ENCODE data around the gene DEDD. TPM values are rescaled to one million over a fixed set of nuclear protein-coding genes. Genes with fewer than 3 reads are reported as not detected.

The DEDD gene
- total RNA-seq, 1 donor from 2014 or later = 46.9 TPM

GRCh38 chr1:161177112-161177935 lies 44.9 kb upstream of the DEDD start, which contains the start of gene B4GALT3:
TSS of gene B4GALT3 (minus strand) at chr1:161177507. CDS start at chr1:161176060, 1,447 bp downstream.
- peak; percentile 94 for DNase-seq (ENCODE audit: low spot score, unreplicated experiment)
- peak; percentile 30 for TF ChIP-seq CTCF (IDR thresholded peaks at IDR 0.05; ENCODE audit: unreplicated experiment)
- peaks cover 13% of the 10 kb centered on the region for H3K36me3 Mint-ChIP-seq (ENCODE audit: insufficient read depth)
- H3K27ac Mint-ChIP-seq = peak within 1 kb of the TSS; percentile 98
- H3K4me1 Mint-ChIP-seq (ENCODE audit: low read depth) = peaks cover 17% of the 10 kb centered on the region
- H3K27me3 Mint-ChIP-seq = no peaks in the 10 kb centered on the region
- H3K4me3 Mint-ChIP-seq (ENCODE audit: low read depth) = peak within 1 kb of the TSS; percentile 97
- no peaks in the 10 kb centered on the region for H3K9me3 Mint-ChIP-seq (ENCODE audit: low read depth)

GRCh38 chr1:161176468-161177111 lies 44.1 kb upstream of the DEDD start:
- TF ChIP-seq CTCF (IDR thresholded peaks at IDR 0.05; ENCODE audit: unreplicated experiment) = no peak
- H3K4me3 Mint-ChIP-seq (ENCODE audit: low read depth) = peak overlapping the region; percentile 97
- peaks cover 17% of the 10 kb centered on the region for H3K4me1 Mint-ChIP-seq (ENCODE audit: low read depth)
- no peaks in the 10 kb centered on the region for H3K27me3 Mint-ChIP-seq
- H3K36me3 Mint-ChIP-seq (ENCODE audit: insufficient read depth) = peaks cover 15% of the 10 kb centered on the region
- peak overlapping the region; percentile 98 for H3K27ac Mint-ChIP-seq
- no peaks in the 10 kb centered on the region for H3K9me3 Mint-ChIP-seq (ENCODE audit: low read depth)
- no peak for DNase-seq (ENCODE audit: low spot score, unreplicated experiment)

GRCh38 chr1:161175771-161176453 lies 43.4 kb upstream of the DEDD start:
- no peaks in the 10 kb centered on the region for H3K9me3 Mint-ChIP-seq (ENCODE audit: low read depth)
- no peaks in the 10 kb centered on the region for H3K27me3 Mint-ChIP-seq
- H3K4me1 Mint-ChIP-seq (ENCODE audit: low read depth) = peaks cover 17% of the 10 kb centered on the region
- no peak for DNase-seq (ENCODE audit: low spot score, unreplicated experiment)
- peaks cover 16% of the 10 kb centered on the region for H3K36me3 Mint-ChIP-seq (ENCODE audit: insufficient read depth)
- H3K4me3 Mint-ChIP-seq (ENCODE audit: low read depth) = peak overlapping the region; percentile 97
- no peak for TF ChIP-seq CTCF (IDR thresholded peaks at IDR 0.05; ENCODE audit: unreplicated experiment)
- H3K27ac Mint-ChIP-seq = peak overlapping the region; percentile 98

GRCh38 chr1:161174911-161175310 lies 42.4 kb upstream of the DEDD start:
- DNase-seq (ENCODE audit: low spot score, unreplicated experiment) = no peak
- Mint-ChIP-seq H3K27me3 (no peaks in the 10 kb centered on the region), H3K27ac (peak overlapping the region; percentile 50), H3K9me3 (ENCODE audit: low read depth) (no peaks in the 10 kb centered on the region), H3K4me1 (ENCODE audit: low read depth) (peaks cover 17% of the 10 kb centered on the region), H3K4me3 (ENCODE audit: low read depth) (no peak overlapping the region), H3K36me3 (ENCODE audit: insufficient read depth) (peaks cover 16% of the 10 kb centered on the region)
- no peak for TF ChIP-seq CTCF (IDR thresholded peaks at IDR 0.05; ENCODE audit: unreplicated experiment)

GRCh38 chr1:161173711-161174110 lies 41.2 kb upstream of the DEDD start:
- Mint-ChIP-seq H3K36me3 (ENCODE audit: insufficient read depth) (peaks cover 21% of the 10 kb centered on the region), H3K4me3 (ENCODE audit: low read depth) (no peak overlapping the region), H3K27me3 (no peaks in the 10 kb centered on the region), H3K4me1 (ENCODE audit: low read depth) (peaks cover 17% of the 10 kb centered on the region), H3K27ac (no peak overlapping the region), H3K9me3 (ENCODE audit: low read depth) (no peaks in the 10 kb centered on the region)
- DNase-seq (ENCODE audit: low spot score, unreplicated experiment) = no peak
- no peak for TF ChIP-seq CTCF (IDR thresholded peaks at IDR 0.05; ENCODE audit: unreplicated experiment)
